Measurements from ENCODE around the gene SPINK8.
"Not testable (repeated sequence)": the region's sequence is repeated elsewhere in the genome, so short reads cannot be mapped to it uniquely, and the experiment has no call there.

SPINK8 gene

DNA sequence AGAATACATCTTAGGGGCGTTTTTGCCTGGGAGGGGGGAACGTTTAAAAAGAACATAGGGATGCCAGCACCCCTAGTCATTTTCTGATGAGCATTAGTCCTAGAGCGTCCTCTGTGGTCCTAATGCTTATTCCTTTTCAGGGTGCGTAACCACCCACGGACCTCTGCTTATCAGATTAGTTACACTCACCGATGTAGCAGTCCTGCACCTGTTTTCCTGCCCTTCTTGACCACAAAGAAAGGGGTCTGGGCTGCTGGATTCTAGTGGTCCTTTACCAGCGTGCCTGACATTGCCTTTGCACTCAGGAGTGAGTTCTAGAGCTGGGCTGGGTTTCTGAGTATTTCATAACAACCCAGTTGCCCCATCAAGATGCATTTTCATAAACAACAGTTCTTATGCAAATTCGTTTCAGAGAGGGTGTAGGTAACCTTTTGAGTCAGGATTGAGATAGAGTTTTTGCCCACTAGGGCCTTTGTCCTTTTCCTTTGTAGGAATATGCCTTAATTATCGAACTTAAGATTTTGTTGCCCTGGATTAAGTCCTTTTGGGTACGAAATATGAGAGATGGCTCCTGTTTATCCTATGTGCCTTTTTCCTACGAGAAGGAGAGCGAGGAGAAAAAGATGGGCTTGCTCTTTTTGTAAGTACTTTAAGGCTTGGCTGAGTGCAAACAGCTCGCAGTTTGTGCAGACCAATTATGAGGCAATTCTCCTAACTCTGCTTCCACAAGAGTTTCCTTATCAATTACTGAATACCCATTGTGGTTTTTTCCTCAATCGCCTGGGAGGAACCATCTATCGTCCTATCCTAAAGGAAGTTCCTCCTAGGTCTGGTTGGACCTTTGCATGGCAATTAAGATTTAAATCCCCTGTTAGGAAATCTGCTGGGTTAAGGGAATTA, at the start of gene SPINK8:
Gene SPINK8 (minus strand): TSS at position 316 of the 900 bp plus-strand sequence. CDS start 5,320 bp downstream, outside the sequence.
- FAIRE-seq; DNase-seq (ENCODE audit: low spot score): not testable (repeated sequence)

DNA sequence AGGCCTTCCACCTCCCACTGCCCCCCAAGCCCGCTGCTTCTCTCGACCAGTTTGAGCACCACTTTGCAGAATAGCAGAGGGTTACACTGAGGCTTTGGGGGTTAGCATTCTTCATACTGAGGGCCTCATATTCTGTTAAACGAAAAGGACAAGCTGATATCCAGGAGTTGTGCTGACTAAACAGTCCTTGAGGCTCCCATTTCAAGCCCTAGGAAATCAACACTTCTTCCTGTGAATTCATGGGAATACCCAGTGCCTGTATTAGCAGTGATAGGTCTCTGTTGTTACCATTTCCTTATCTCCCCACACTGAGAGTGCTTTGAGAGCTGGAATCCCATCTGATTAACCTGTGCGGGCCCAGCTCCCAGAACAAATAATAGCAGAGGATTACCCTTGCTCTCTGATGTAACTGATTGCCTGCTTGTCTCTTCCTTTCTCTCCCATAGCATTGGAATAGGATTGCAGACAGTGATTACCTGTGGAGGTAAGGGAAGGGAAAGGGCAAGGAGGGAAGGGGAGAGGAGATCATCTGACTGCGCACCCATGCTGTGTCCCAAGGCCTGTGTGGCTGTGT, 39.5 kb upstream of the SPINK8 start:
- FAIRE-seq, result no peak

DNA sequence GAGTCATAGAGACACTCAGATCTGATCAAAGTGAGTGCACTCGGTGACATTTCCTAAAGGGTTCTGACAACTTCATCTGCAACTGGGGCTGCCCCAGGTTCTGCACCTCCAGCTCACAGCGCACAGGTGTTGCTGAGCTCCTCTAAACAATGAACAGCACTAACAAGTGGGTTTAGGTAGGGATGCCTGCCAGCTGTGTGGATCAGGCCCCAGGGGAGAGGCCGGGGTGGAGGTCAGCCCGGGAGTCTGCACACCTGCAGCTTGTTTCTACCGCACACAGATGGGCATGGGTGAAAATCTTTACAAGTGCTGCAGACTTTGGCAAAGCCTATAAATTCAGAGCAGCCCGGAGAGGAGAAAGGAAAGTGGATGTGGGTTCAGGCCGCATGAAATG, 38.9 kb upstream of the SPINK8 start:
- FAIRE-seq, result no peak

More for the DNA sequence above, 39.5 kb upstream of the SPINK8 start:
- no peak for DNase-seq (ENCODE audit: low spot score)

DNA sequence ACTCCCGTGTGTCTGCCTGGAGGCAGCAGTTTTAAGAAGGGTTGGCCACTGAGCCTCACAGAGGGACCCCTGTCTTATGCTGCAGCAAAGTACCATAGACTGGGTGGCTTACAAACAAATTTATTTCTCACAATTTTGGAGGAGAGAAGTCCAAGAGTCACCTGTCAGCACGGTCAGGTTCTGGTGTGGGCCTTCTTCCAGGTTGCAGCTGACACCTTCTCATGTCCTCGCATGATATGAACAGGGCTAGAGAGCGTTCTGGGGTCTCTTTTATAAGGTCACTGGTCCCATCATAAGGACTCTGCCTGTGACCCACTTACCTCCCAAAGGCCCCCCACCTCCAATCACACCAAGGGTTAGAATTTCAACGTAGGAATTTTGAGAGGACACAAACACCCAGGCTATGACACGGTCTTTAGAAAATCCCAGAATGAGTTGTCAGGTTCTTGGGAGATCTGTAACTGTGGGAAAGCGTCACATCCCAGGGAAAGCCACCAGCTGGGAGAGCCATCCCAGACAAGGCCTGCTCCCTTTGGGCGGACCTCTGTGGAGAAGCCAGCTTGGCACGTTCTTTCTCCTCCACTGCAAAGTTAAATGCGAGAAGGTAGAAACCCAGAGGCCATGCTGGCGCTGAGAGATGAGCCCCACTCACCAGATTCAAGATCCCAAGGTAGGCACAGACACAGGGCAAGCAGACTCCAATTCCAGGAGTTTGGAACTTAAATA, 38.4 kb upstream of the SPINK8 start, which contains the start of gene FBXW12:
Gene FBXW12 (plus strand): TSS at position 569 of the 726 bp plus-strand sequence. CDS start 549 bp downstream, outside the sequence.
- no peak for DNase-seq (ENCODE audit: low spot score)
- FAIRE-seq, result no peak

More for the DNA sequence above, 38.9 kb upstream of the SPINK8 start:
- DNase-seq (ENCODE audit: low spot score), result no peak

DNA sequence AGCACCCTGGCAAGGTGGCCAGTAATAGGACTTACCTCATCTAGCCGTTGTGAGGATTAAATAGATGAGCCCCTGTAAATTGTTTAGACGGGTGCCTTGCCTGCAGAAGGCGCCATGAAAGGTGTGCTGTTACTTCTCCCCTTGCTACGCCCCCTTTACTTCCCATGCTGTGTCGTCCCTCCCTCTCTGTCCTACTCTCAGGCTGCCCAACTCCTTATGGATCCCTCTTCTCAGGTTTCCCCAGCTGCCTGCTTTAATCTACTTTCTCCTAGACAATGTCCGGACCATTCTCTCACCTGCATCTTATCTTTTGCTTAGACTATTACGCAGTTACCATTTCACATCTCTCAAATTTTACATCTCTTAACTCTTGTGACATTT, 36.9 kb upstream of the SPINK8 start:
- FAIRE-seq (no peak), DNase-seq (ENCODE audit: low spot score) (no peak)

DNA sequence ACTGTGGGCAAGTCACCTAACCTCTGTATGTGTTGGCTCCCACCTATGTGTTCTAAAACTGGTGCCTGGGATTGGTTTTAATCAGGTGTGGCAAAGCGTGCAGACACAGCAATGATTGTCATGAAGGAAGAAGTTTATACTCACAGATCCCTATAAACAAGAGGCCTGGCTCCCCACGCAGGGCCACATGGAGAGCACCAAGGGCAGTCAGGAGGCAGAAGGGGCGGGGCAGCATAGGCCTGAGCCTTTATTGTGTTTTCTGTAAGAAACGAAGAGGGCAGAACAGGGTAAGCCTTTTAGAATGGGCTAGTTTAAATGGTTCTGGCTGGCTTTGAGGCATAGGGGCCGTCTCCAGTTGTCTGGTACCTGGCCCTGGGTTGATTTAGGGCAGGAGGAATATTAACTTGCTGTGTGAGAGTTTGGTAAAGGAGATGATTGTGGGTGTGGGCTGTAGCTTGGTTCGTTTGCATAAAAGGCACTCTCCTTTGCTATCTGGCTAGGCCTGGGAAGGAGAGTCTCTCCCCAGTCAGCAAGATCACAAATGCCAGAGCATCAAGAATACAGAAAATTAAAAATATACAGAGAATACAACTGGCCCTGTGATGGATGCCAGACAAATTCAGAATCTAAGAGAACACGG, 36.4 kb upstream of the SPINK8 start:
- FAIRE-seq, result no peak

DNA sequence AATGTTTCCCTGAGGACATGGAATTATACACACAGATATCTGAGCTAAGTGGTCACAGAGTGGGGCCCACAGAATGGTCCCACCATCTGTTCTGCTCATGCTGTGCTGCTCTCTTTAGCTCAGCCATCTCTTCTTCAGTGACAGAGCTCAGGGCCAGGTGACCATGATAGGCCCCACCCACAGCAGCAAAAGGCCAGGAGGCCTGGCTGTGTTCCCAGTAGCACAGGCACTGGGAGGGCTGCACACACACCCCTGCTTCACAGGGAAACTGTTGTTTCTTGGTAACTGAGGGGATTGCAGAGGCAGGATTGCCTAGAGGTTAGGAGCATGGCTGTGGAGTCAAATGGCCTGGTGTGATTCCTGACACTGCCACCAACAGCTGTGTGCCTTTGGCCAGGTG, 33.7 kb upstream of the SPINK8 start:
- DNase-seq (ENCODE audit: low spot score) (no peak), FAIRE-seq (no peak)

More for the DNA sequence above, 36.4 kb upstream of the SPINK8 start:
- no peak for DNase-seq (ENCODE audit: low spot score)

DNA sequence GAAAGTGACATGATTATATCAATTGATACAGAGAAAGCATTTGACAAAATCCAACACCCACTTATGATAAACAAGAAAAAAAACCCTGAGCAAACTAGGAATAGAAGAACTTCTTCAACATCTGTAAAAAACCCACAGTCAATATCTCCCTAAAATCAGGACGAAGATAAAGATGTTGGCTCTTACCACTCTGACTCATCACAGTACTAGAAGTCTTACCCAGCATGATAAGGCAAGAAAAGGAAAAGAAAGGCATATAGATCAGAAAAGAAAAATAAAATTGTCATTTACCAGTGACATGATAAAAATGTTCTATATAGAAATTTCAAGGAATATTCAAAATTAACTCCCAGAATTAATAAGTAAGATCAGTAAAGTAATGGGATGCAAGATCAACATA, 31.4 kb upstream of the SPINK8 start:
- DNase-seq (ENCODE audit: low spot score) (no peak), FAIRE-seq (no peak)

DNA sequence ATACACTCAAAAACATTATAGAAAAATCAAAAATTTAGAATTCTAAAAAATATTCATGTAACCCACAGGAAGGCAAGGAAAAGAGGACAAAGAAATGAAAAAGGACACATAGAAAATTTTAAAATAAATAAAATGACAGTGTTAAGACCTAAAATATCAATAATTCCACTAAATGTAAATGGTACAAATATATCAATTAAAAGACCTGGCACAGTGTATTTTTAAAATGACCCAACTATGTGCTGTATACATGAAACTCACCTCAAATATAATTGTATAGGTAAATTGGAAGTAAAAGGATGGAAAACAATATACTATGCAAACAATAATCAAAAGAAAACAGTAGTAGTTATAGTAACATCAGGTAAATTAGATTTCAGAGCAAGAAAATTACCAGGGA, 28.5 kb upstream of the SPINK8 start:
- FAIRE-seq, result no peak
- DNase-seq (ENCODE audit: low spot score), result no peak

DNA sequence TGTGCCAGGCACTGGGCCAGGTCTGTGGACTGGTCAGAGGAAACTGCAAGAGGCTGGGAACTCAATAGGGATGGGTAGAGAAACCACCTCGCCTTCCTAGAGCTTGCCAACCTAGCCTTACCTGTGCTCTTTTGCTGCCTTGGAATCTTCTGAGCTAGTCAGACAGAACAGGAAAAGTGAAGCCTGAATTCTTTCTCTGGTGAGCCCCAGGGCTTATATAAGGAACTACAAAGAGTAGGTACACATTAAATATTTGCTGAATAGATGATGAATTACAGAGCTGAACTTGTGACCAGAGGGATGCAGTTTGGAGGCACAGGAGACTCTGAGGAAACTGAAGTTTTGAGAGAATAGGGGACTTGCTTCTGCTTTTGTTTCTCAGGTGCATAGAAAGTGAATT, 23.0 kb upstream of the SPINK8 start:
- no peak for DNase-seq (ENCODE audit: low spot score)
- no peak for FAIRE-seq

DNA sequence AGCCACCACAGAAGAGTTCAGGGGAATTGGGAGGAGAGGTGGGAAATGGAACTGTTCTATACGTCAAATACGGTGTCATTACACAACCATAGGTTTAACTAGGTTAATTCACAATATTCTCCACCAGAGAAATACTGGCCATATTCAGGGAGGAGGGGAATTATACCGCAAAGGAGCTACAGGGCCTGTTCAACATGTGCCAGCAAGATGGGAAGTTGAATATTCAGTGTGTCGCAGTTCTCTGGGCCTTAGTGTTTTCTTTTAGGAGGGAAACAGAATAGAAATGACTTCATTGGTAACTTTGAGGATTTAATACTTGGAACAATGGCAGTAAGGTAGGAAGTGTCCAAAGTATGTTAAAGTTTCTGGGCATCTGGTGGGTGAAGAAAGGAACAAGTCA, 20.5 kb upstream of the SPINK8 start:
- FAIRE-seq (no peak), DNase-seq (ENCODE audit: low spot score) (no peak)

DNA sequence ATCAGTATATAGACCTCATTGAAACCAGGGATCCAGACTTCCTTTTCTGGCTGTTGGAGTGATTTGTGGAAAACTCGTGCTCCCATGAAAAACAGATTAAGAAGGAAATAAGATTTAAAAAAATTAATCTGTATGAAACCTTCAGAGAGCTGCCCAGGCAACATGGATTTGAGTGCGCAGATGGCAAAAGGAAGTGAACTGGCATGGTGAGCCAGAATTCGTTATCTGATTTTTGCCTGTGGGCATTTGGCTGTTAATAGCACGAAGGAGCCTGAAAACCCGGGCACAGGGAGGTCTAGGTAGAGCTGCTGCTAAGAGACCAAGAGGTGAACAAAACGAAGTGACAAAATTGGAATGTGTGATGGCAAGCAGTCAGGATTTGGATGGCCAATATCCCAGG, 19.1 kb upstream of the SPINK8 start:
- DNase-seq (ENCODE audit: low spot score), result no peak
- FAIRE-seq, result no peak

DNA sequence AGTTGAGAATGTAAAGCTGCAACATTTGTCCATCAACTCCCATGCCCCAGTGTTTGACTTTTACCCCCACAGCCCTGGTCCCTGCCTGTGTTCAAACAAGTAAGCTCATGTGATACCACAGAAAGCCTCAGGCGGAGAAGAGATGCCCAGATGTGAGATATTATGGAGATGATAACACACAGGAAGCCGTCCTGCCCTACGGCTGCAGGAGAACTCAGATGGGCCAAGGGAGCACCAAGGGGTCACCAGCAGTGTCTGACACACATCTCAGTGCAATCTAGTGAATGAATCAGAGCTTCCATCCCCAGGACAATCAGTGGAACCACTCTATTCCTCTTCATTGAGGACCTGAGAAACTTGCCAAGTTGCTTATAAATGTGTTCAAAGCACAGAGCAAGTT, 14.0 kb upstream of the SPINK8 start:
- FAIRE-seq, result no peak
- no peak for DNase-seq (ENCODE audit: low spot score)

DNA sequence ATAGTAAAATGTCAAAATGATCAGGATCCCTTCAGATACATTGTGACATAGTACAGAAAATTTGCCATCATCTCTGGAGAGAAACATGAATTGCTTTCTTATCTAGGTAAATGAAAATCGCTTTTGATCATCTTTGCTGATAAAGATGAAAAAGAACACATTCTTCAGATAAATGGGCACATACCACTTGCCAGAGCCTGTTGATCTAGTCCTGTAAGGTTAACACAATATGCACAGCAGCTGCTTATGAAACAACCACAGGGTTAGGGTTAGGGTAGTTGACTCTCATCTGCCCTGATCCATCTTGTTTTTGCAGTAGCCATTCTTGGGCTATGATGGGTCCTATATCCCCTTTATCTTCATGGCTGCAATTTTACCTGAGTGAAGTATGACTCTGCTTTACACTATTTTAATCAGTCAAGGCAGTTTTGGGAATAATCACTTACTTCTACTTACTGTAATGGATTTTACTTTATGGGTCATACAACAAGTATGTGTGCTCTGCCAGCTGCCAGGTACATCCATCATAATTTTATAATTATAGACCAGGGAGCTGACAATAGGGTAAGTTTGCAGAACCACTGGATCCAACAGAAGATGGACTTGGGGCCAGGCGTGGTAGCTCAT, 12.6 kb upstream of the SPINK8 start:
- FAIRE-seq (no peak), DNase-seq (ENCODE audit: low spot score) (no peak)

DNA sequence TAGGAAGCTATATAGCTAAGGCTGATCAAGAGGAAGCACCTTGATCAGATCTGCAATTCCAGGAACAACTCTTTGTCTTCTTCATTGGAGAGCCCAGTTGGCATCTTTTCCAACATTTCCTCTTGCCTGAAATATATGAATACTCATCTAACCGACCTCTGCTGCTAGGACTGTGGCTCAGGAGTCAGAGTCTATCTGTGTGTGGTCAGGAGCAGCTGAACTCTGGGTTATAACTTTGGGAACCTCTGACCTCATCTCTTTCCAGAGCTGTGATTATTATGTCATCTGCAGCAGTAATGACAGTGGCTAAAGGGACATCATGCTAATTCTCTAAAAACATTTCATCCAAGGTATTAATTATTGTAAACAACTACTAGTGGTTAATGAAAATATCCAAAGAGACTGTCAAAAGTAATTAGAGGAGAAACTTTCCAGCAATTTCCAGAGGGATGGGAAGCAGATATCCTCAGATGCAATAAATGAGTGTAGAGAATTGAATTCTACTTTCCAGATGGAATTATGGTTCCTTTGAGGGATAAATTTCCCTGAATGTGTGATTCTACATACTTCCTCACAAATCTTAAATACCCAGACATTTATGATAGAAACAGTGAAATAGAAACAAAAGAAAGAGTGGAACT, 11.5 kb upstream of the SPINK8 start:
- DNase-seq (ENCODE audit: low spot score), result no peak
- FAIRE-seq, result no peak

DNA sequence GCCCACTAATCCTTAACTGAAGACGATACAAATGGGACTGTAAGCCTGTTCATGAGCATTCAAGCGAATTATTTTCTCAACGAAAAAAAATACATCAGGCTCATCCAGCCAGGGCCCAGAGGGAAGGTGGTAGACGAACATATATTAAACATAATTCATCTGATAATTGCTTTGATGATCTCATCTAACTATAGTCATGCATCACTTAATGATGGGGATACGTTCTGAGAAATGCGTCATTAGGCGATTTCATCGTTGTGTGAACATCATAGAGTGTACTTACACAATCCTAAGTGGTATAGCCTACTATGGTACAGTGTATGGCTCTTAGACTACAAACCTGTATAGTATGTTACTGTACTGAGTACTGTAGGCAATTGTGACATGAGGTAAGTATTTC, 10.0 kb upstream of the SPINK8 start:
- no peak for DNase-seq (ENCODE audit: low spot score)
- FAIRE-seq, result no peak

DNA sequence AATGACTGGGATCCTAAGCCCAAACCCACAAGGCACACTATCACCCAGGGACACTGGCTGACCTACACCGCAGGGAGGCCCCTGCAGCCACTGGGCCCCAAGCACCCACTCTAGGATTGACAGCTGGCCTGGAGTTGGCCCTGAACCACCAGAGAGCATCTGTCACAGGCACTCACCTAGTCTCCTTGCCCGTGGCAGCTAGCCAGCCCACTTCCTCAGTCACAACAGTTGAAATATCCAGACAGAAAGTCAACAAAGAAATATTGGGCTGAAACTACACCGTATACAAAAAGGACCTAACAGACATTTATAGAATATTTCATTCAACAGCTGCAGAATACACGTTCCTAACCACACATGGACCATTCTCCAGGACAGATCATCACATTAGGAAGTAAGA, 5.2 kb upstream of the SPINK8 start:
- FAIRE-seq (no peak), DNase-seq (ENCODE audit: low spot score) (no peak)

DNA sequence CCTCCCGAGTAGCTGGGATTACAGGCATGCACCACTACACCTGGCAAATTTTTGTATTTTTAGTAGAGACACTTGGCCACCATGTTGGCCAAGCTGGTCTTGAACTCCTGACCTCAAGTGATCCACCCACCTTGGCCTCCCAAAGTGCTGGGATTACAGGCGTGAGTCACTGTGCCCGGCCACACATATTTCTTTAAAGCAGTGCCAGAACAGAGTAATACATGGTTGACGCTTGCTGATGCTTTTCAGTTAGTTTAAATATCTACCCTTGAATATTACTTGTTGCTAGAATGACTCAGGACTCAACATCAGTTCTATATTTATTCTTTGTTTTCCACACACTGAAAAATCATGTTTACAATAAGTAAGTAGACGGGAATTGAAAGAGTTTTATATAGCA, 4.1 kb upstream of the SPINK8 start:
- FAIRE-seq; DNase-seq (ENCODE audit: low spot score): not testable (repeated sequence)

DNA sequence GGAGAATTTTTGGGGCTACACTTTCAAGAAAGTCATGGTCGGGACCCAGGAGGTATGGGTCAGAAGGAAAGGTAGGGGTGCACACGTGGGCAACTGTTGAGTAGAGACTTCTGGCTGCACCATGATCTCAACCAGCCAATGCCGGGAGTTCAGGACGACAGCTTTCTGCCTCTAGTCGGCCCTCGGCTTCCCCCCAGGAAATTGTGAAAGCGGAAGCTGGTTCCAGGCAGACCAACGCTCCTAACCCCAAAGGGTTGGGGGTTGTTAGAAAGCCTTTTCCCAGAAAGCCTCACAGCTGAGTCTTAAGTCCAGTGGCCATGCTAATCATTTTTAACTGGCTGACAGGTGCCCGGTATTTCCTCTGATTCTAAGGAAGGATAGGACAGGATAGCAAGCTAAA, 1.8 kb upstream of the SPINK8 start:
- not testable (repeated sequence) for DNase-seq (ENCODE audit: low spot score); FAIRE-seq

DNA sequence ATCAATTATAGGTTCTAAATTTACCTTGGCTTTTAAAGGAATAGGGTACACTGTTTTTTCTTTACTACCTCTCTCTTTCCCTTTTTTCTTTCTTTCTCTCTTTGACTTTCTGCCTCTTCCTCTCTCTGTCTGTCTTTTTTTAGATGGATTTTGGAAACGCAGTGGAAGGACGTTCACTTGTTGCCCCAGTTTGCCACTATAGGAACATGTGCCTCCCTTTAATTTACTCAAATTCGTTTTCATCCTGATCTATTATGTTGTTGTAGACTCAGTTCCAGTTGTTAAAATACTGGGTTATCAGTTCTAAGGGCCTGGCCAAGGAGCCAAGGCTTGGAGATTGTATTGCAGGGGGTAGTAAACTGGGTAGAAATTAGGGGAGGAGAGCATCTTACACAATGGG, 1.1 kb upstream of the SPINK8 start:
- FAIRE-seq (no peak), DNase-seq (ENCODE audit: low spot score) (no peak)
